MV-4-11 (cell line): Measurements from ENCODE around the gene TUT7.
A peak's percentile ranks its signal among the peaks of the same experiment; 100 is the strongest.

ENCODE experiments used
- DNase-seq: peaks from one replicate; lab custom pipeline; 2025; lab: John Stamatoyannopoulos, UW

The TUT7 gene

DNA sequence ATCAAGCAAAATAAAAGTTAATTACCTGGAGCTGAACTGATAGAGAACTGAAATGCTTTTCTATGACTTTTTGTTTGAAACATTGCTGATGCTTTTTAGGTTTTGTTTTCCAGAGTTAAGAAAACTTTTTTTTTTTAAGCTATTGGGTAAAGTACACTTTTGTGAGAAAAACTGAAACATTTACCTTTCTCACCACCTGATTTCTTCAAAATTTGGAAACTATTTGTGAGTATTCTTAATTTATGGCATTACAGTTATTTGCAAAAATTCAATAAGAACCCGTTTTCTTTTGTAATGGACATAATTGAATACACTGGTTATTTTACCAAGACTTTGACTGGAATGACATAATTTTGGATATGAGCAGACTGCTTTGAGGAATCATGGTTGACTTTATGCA, 101.3 kb downstream of the TUT7 start:
- no peak for DNase-seq

DNA sequence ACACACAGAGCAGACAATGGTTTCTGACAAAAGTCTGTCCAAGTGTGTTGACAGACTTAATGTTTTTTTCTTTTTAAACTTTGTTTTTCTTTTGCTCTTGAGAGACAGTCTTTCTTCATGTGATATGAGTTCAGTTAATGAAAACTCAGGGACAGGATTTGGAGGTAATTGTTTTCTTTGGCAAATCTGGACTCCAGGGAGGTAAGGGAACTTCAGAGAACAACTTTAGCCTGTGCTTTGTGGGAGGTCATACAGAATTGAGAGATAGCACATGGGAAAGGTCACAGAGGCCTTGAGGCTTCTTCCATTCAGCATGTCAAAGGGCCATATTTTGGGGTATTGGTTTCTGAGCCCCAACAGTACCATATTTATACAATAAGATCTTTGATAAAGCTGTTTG, 104.1 kb downstream of the TUT7 start:
- no peak for DNase-seq

DNA sequence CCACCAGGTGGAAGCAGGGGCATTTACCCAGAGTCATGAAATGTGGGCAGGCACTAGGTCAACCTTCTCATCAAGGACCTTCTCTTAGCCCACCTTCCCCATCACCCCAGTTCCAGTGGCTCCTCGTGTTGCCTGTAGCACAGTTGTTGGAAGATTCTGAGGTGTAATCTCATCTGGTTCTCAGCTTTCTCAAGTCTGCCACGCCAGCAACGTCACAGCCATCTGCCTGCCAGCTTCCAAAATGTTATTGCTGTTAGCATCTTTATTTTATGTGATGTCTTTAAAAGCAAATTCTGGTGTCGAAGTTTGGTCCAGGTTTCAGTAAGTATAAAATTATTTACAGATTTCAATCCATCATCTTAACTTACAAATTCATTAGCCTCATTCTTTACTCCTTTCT, 105.5 kb downstream of the TUT7 start:
- no peak for DNase-seq

DNA sequence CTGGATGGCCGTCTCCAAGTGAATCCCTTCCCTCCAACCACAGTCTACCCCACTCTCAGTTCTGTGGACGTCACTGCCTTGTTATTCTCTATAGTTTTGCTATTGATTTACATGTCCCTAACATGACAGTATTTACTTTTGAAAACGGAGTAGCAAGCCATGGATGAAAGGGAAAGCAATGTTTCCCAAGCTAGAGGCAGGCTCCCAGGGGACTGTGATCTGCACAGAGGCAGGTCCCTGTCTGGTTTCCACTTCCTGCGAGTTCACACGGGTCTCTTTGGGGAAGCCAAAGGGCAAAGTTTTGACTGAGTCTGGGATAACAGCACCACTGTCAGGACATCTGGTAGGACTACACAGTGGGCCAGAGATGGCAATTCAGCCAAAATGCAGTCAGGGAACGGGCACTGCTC, 107.5 kb downstream of the TUT7 start:
- DNase-seq: no peak

DNA sequence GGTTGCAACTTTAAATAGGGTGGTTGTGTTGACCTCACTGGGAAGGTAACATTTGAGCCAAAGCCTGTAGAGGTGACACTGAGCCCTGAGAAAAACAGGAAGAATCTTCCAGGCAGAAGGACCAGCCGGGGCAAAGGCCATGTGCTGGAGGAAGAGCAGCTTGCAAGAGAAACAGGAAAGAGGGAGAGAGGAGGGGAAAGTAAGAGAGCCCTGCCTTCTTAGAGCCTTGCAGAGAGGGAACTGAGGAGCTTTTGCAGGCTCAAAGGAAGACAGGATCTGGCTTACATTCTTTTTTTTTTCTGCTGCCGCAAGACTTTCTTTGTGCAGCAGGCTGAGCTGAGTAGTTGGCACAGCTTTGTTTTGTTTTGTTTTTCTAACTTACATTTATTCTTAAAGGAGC, 112.1 kb downstream of the TUT7 start:
- peak; percentile 10 for DNase-seq

DNA sequence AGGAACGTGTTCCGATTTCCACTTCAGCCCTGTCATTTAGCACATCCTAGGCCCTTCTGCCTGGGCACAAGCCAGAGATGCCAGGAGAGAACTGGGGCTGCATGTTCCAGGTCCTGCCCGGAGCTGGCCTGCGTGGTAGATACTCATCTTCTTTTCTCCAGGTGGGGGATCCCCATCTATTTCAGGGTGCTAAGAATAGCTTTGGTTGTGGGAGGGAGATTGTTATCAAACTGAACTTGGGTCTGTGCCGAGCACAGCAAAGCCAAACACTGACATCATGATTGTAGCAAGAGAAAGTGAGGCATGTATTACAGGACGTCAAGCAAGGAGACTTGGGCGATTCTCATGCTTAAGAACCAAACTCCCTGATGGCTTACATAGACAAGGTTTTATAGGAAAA, 113.0 kb downstream of the TUT7 start:
- DNase-seq: no peak

DNA sequence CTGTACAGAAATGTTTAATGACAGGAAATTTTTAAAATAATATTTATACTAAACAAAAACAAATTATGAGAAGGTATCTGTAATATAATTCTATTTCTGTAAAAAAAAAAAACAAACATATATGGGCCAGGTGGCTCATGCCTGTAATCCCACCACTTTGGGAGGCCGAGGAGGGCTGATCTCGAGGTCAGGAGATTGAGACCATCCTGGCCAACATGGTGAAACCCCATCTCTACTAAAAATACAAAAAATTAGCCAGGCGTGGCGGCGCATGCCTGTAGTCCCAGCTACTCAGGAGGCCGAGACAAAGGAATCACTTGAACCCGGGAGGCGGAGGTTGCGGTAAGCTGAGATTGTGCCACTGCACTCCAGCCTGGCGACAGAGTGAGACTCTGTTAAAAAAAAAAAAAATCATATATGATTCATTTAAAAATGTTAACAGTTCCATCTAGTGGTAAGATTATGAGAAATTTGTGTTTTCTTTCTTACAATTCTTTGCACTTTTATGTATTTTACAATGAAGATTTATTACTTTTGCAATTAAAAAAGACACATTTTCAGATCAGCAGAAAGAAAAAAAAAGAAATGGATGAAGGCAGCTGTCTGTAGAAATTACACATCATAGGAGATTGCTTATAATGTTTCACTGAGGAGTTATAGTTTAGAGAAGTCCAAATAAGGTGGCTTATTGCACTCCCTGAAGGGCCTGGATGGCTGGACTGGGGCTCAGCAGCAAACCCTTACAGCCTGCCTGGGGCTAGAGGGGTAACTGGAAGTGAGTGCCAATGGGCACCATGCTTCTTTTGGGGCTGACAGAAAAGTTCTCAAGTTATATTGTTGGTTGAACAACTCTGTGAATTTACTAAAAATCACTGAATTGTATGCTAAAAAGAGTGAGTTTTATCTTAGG, 115.1 kb downstream of the TUT7 start:
- DNase-seq: peak; percentile 3
